Colonic mucosa (tissue), 4 donors: ENCODE measurements around the gene MREG. TPM values are rescaled to one million over a fixed set of nuclear protein-coding genes. Genes with fewer than 3 reads are reported as not detected.

ENCODE experiments used
- DNase-seq: peaks from one replicate; pipeline ENCODE4 v3.0.0-alpha.2; 2020
- H3K27ac ChIP-seq: fragments of 200-600 bp; one replicate; pipeline ENCODE4 v1.8.0; 2021
- H3K27me3 ChIP-seq: fragments of 200-600 bp; one replicate; pipeline ENCODE4 v1.8.0; 2021
- H3K36me3 ChIP-seq: fragments of 200-600 bp; one replicate; pipeline ENCODE4 v1.8.0; 2021
- H3K4me1 ChIP-seq: fragments of 200-600 bp; one replicate; pipeline ENCODE4 v1.8.0; 2021; ENCODE audit warnings: mild to moderate bottlenecking
- H3K4me3 ChIP-seq: fragments of 200-600 bp; one replicate; pipeline ENCODE4 v1.8.0; 2021
- H3K9ac ChIP-seq, 2 donors: one replicate each; pipeline ENCODE4 v1.7.0; 2013; ENCODE audit warnings: control low read depth in 2 of 2, low read depth in 2 of 2, low read length in 2 of 2
- H3K9me3 ChIP-seq: fragments of 200-600 bp; one replicate; pipeline ENCODE4 v1.8.0; 2021
- intact Hi-C: fragments of 100-400 bp; cut with DNase I; formaldehyde crosslinking; loops from one replicate; pipeline ENCODE4 v1.14.1; 2022
- total RNA-seq, 2 donors: library from RNA; stranded (reverse); fragmentation: NEBNext Ultra II Directional in 1 of 2; extraction: Animal tissue kit (Norgen Biotek cat#: 25700) in 1 of 2; gene quantifications; one replicate each; pipeline ENCODE4 v1.2.1, GENCODE V29; 2021
- TF ChIP-seq, protein P1 (sequence below): fragments of 200-600 bp; IDR thresholded peaks from one replicate; pipeline ENCODE4 v1.8.0; 2022; ENCODE audit warnings: antibody characterized with exemption, mild to moderate bottlenecking
- donor health status: healthy.
- donor health status: DM: no; HTN: no; CAD: no.
- donor health status: DM: no; HTN: no; CAD: no.

The MREG gene, protein sequence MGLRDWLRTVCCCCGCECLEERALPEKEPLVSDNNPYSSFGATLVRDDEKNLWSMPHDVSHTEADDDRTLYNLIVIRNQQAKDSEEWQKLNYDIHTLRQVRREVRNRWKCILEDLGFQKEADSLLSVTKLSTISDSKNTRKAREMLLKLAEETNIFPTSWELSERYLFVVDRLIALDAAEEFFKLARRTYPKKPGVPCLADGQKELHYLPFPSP
- total RNA-seq: 1 to 10 TPM; 8.5 to 9.4 TPM

- TF ChIP-seq, protein P1, sequence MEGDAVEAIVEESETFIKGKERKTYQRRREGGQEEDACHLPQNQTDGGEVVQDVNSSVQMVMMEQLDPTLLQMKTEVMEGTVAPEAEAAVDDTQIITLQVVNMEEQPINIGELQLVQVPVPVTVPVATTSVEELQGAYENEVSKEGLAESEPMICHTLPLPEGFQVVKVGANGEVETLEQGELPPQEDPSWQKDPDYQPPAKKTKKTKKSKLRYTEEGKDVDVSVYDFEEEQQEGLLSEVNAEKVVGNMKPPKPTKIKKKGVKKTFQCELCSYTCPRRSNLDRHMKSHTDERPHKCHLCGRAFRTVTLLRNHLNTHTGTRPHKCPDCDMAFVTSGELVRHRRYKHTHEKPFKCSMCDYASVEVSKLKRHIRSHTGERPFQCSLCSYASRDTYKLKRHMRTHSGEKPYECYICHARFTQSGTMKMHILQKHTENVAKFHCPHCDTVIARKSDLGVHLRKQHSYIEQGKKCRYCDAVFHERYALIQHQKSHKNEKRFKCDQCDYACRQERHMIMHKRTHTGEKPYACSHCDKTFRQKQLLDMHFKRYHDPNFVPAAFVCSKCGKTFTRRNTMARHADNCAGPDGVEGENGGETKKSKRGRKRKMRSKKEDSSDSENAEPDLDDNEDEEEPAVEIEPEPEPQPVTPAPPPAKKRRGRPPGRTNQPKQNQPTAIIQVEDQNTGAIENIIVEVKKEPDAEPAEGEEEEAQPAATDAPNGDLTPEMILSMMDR: peak; percentile 58
- H3K9me3 ChIP-seq: no peaks in the 10 kb centered on the region
- H3K4me3 ChIP-seq: peak within 1 kb of the TSS; percentile 57
These were observed at the start of gene MREG for GRCh38 chr2:216013080-216013909. Gene MREG, minus strand, starts transcription at chr2:216013551. Its CDS starts 224 bp downstream, at chr2:216013327.

GRCh38 chr2:216059233-216059834 is 46.0 kb upstream of the MREG start:
- no peaks in the 10 kb centered on the region for H3K36me3 ChIP-seq
- no peaks in the 10 kb centered on the region for H3K9me3 ChIP-seq
- TF ChIP-seq, protein P1: no peak
- H3K4me1 ChIP-seq: no peaks in the 10 kb centered on the region
- H3K27me3 ChIP-seq: no peaks in the 10 kb centered on the region
- no peak overlapping the region for H3K9ac ChIP-seq
- no peak overlapping the region for H3K4me3 ChIP-seq
- no peak for DNase-seq
- no peak overlapping the region for H3K27ac ChIP-seq
- intact Hi-C loops: no loop called here

More at GRCh38 chr2:216013080-216013909, at the start of gene MREG:
- Histone ChIP-seq H3K4me1 (no peaks in the 10 kb centered on the region), H3K36me3 (no peaks in the 10 kb centered on the region), H3K27me3 (no peaks in the 10 kb centered on the region), H3K9ac (peak within 1 kb of the TSS; percentile 78 to 83), H3K27ac (peak within 1 kb of the TSS; percentile 33)
- intact Hi-C loops: no loop called here
- DNase-seq: peak; percentile 86

DNA sequence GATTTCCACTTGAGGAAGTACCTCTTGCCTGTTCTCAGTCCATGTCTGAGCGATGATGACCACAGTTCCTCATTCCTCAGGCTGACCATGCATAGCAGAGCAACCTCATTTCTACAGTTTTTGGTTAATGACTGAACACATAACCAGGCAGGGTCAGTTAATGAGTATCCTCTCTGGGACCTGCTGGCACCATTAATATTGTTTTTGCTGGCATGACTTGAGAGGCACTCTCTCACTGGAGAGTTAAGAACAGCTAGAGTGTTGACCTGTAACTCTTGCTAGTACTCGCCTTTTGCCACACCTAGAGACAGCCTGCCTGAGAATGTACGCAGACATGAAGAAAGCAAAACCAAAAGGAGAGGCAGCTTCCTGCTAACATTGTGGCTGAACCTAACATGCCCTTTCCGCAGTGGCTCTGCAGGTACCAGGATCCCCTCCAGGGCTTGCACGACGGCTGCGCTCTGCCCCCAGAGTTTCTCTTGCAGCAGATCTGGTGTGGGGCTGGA is 44.4 kb upstream of the MREG start:
- H3K9me3 ChIP-seq: no peaks in the 10 kb centered on the region
- intact Hi-C loops: no loop called here
- H3K27ac ChIP-seq: peak overlapping the region; percentile 87
- H3K4me3 ChIP-seq: peak overlapping the region; percentile 19
- no peaks in the 10 kb centered on the region for H3K36me3 ChIP-seq
- DNase-seq: peak; percentile 58
- no peaks in the 10 kb centered on the region for H3K27me3 ChIP-seq
- peak overlapping the region; percentile 26 to 39 for H3K9ac ChIP-seq
- TF ChIP-seq, protein P1: no peak
- H3K4me1 ChIP-seq: no peaks in the 10 kb centered on the region

GRCh38 chr2:216056739-216057138 is 43.4 kb upstream of the MREG start:
- no peaks in the 10 kb centered on the region for H3K36me3 ChIP-seq
- no peaks in the 10 kb centered on the region for H3K4me1 ChIP-seq
- no peak for DNase-seq
- intact Hi-C loops: no loop called here
- no peak overlapping the region for H3K4me3 ChIP-seq
- peak overlapping the region; percentile 87 for H3K27ac ChIP-seq
- H3K9ac ChIP-seq: no peak overlapping the region
- H3K27me3 ChIP-seq: no peaks in the 10 kb centered on the region
- TF ChIP-seq, protein P1: no peak
- H3K9me3 ChIP-seq: no peaks in the 10 kb centered on the region

DNA sequence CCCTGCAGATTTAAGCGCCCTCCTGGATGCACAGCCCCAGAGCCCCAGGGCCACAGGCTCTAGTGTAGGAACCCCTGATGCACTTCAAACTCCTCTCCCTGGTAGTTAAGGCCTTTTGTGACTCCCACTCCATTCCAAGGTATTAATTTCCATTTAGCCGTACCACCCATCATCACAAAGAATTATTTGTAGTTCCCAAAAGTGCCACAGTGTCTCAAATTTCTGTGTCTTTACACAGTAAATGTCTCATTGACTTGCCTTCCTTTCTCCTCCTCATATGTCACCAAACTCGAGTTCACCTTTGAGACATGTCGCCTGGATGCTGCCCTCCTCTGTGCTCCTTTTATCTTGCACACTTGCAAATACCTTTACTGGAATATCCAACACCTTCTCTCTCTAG is 42.3 kb upstream of the MREG start:
- H3K9ac ChIP-seq: no peak overlapping the region
- TF ChIP-seq, protein P1: no peak
- no peaks in the 10 kb centered on the region for H3K9me3 ChIP-seq
- H3K27ac ChIP-seq: no peak overlapping the region
- no peaks in the 10 kb centered on the region for H3K36me3 ChIP-seq
- H3K4me1 ChIP-seq: no peaks in the 10 kb centered on the region
- no peak for DNase-seq
- no peaks in the 10 kb centered on the region for H3K27me3 ChIP-seq
- H3K4me3 ChIP-seq: no peak overlapping the region
- intact Hi-C loops: no loop called here
